Measurements from ENCODE around the gene HERC4. TPM values are rescaled to one million over a fixed set of nuclear protein-coding genes. Genes with fewer than 3 reads are reported as not detected.

Gene HERC4
- total RNA-seq, 2 experiments from 2014 or later: 46.0 to 46.8 TPM

DNA sequence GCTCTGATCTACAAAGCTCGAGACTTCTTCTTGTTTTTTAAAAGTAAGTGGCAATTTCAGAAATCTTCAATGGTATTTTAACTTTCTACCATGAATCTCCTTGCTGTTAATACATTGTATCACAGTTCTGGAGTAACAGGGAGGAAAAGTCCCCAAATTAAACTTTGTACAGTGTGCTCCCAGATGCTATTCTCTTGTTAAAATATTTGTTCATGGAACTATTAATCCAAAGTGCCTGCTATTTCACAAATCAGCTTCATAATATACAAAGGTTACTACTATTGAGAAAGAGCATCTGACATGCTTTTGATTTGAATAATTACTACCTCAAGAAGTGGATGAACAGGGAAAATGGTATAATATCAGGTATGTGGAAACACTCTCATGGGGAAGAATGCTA lies 154.0 kb downstream of the HERC4 start:
- Mint-ChIP-seq H3K27ac (peak overlapping the region; percentile 69), H3K27me3 (no peaks in the 10 kb centered on the region)
- TF ChIP-seq, protein P1, sequence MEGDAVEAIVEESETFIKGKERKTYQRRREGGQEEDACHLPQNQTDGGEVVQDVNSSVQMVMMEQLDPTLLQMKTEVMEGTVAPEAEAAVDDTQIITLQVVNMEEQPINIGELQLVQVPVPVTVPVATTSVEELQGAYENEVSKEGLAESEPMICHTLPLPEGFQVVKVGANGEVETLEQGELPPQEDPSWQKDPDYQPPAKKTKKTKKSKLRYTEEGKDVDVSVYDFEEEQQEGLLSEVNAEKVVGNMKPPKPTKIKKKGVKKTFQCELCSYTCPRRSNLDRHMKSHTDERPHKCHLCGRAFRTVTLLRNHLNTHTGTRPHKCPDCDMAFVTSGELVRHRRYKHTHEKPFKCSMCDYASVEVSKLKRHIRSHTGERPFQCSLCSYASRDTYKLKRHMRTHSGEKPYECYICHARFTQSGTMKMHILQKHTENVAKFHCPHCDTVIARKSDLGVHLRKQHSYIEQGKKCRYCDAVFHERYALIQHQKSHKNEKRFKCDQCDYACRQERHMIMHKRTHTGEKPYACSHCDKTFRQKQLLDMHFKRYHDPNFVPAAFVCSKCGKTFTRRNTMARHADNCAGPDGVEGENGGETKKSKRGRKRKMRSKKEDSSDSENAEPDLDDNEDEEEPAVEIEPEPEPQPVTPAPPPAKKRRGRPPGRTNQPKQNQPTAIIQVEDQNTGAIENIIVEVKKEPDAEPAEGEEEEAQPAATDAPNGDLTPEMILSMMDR (IDR thresholded peaks at IDR 0.05): no peak

DNA sequence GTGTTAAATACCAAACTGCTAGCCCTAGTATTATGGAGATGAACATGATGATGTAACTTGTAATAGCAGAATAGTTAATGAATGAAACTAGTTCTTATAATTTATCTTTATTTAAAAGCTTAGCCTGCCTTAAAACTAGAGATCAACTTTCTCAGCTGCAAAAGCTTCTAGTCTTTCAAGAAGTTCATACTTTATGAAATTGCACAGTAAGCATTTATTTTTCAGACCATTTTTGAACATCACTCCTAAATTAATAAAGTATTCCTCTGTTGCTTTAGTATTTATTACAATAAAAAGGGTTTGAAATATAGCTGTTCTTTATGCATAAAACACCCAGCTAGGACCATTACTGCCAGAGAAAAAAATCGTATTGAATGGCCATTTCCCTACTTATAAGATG lies 157.4 kb downstream of the HERC4 start:
- POLR2A ChIA-PET: interaction anchor here (0.8 to 0.9 kb wide), 2 partner anchors 12 to 431 kb away, joined by 3 read pairs; no protein-coding TSS in a partner anchor

More for the DNA sequence above, 154.0 kb downstream of the HERC4 start:
- Mint-ChIP-seq H3K4me1 (ENCODE audit: low read depth) (peaks cover 4% of the 10 kb centered on the region), H3K36me3 (ENCODE audit: low read depth) (peaks cover 74% of the 10 kb centered on the region), H3K4me3 (no peak overlapping the region), H3K9me3 (no peaks in the 10 kb centered on the region)
- Histone ChIP-seq H3K36me3 (ENCODE audit: insufficient read depth, low read length) (peaks cover 50% of the 10 kb centered on the region), H3K27me3 (ENCODE audit: control insufficient read depth in 1 of 2, insufficient read depth in 2 of 2, low read length in 2 of 2) (no peaks in the 10 kb centered on the region), H3K9me3 (ENCODE audit: control insufficient read depth in 1 of 2, insufficient read depth in 1 of 2, low read length in 2 of 2) (no peaks in the 10 kb centered on the region), H3K4me1 (ENCODE audit: insufficient read depth, low read length) (no peaks in the 10 kb centered on the region), H3K4me3 (ENCODE audit: low read length) (no peak overlapping the region), H3K27ac (ENCODE audit: low read depth in 1 of 2, low read length in 2 of 2) (no peak overlapping the region)
- CTCF ChIA-PET: interaction anchor here (1.1 kb wide), 1 partner anchor 66 kb away, joined by 3 read pairs; no protein-coding TSS in a partner anchor
- ATAC-seq (ENCODE audit: poor library complexity): no peak
- intact Hi-C loops (cut with DNase I, micrococcal nuclease): no loop called here
- POLR2A ChIA-PET: no interaction called here
- DNase-seq: no peak

GRCh38 chr10:67917169-67917568 lies 157.9 kb downstream of the HERC4 start:
- H3K4me1 Mint-ChIP-seq (ENCODE audit: low read depth): peaks cover 24% of the 10 kb centered on the region
- ATAC-seq (ENCODE audit: poor library complexity): no peak
- H3K27ac Mint-ChIP-seq: peak overlapping the region; percentile 6
- H3K4me3 ChIP-seq (ENCODE audit: low read length): no peak overlapping the region
- POLR2A ChIA-PET: interaction anchor here (0.6 to 1.1 kb wide), 3 partner anchors 10 to 32 kb away, joined by 3 to 4 read pairs (median 3); no protein-coding TSS in a partner anchor
- peaks cover 78% of the 10 kb centered on the region for H3K36me3 Mint-ChIP-seq (ENCODE audit: low read depth)
- intact Hi-C loops (cut with DNase I, micrococcal nuclease): no loop called here
- TF ChIP-seq, protein P1 (IDR thresholded peaks at IDR 0.05): no peak
- H3K9me3 Mint-ChIP-seq: no peaks in the 10 kb centered on the region
- CTCF ChIA-PET: no interaction called here
- peaks cover 60% of the 10 kb centered on the region for H3K36me3 ChIP-seq (ENCODE audit: insufficient read depth, low read length)
- no peaks in the 10 kb centered on the region for H3K27me3 Mint-ChIP-seq
- no peaks in the 10 kb centered on the region for H3K9me3 ChIP-seq (ENCODE audit: control insufficient read depth in 1 of 2, insufficient read depth in 1 of 2, low read length in 2 of 2)
- no peak for DNase-seq
- H3K4me1 ChIP-seq (ENCODE audit: insufficient read depth, low read length): no peaks in the 10 kb centered on the region
- H3K27ac ChIP-seq (ENCODE audit: low read depth in 1 of 2, low read length in 2 of 2): no peak overlapping the region
- H3K4me3 Mint-ChIP-seq: no peak overlapping the region
- H3K27me3 ChIP-seq (ENCODE audit: control insufficient read depth in 1 of 2, insufficient read depth in 2 of 2, low read length in 2 of 2): no peaks in the 10 kb centered on the region

More for the DNA sequence above, 157.4 kb downstream of the HERC4 start:
- Mint-ChIP-seq H3K9me3 (no peaks in the 10 kb centered on the region), H3K4me3 (no peak overlapping the region), H3K27me3 (no peaks in the 10 kb centered on the region), H3K36me3 (ENCODE audit: low read depth) (peaks cover 77% of the 10 kb centered on the region), H3K4me1 (ENCODE audit: low read depth) (peaks cover 19% of the 10 kb centered on the region), H3K27ac (peak overlapping the region; percentile 6)
- no peaks in the 10 kb centered on the region for H3K9me3 ChIP-seq (ENCODE audit: control insufficient read depth in 1 of 2, insufficient read depth in 1 of 2, low read length in 2 of 2)
- no peak overlapping the region for H3K27ac ChIP-seq (ENCODE audit: low read depth in 1 of 2, low read length in 2 of 2)
- H3K36me3 ChIP-seq (ENCODE audit: insufficient read depth, low read length): peaks cover 55% of the 10 kb centered on the region
- TF ChIP-seq, protein P1 (IDR thresholded peaks at IDR 0.05): no peak
- H3K4me3 ChIP-seq (ENCODE audit: low read length): no peak overlapping the region
- ATAC-seq (ENCODE audit: poor library complexity) (no peak), DNase-seq (no peak)
- no peaks in the 10 kb centered on the region for H3K27me3 ChIP-seq (ENCODE audit: control insufficient read depth in 1 of 2, insufficient read depth in 2 of 2, low read length in 2 of 2)
- intact Hi-C loops (cut with DNase I, micrococcal nuclease): no loop called here
- H3K4me1 ChIP-seq (ENCODE audit: insufficient read depth, low read length): no peaks in the 10 kb centered on the region
- CTCF ChIA-PET: interaction anchor here (1.3 kb wide), 1 partner anchor 130 kb away, joined by 3 read pairs; no protein-coding TSS in a partner anchor

All from CD4-positive, alpha-beta T cell (primary cell).